ENCODE measurements around the gene INPPL1.

INPPL1 gene

GRCh38 chr11:72233056-72233772 lies 8.6 kb downstream of the INPPL1 start:
- Histone ChIP-seq H3K4me2 (no peak overlapping the region), H3K27me3 (ENCODE audit: insufficient read depth, low read depth) (no peaks in the 10 kb centered on the region), H3K36me3 (ENCODE audit: insufficient read depth) (no peaks in the 10 kb centered on the region), H4K20me1 (ENCODE audit: insufficient read depth) (no peaks in the 10 kb centered on the region), H3K79me2 (ENCODE audit: insufficient read depth, low read depth) (no peaks in the 10 kb centered on the region), H3K27ac (no peak overlapping the region), H3K9ac (no peak overlapping the region), H3K4me1 (ENCODE audit: low read depth, poor library complexity, severe bottlenecking) (no peaks in the 10 kb centered on the region), H3K4me3 (IDR thresholded peaks at IDR 0.05; ENCODE audit: insufficient read depth, low read depth, low read length) (no peak overlapping the region), H2AFZ (ENCODE audit: low read depth) (no peak overlapping the region)
- no peak for TF ChIP-seq CTCF (conservative IDR thresholded peaks at IDR 0.05; ENCODE audit: low read depth, low read length)

- TF ChIP-seq CTCF (conservative IDR thresholded peaks at IDR 0.05; ENCODE audit: low read depth, low read length): no peak
- H3K79me2 ChIP-seq (ENCODE audit: insufficient read depth, low read depth): no peaks in the 10 kb centered on the region
- H3K36me3 ChIP-seq (ENCODE audit: insufficient read depth): no peaks in the 10 kb centered on the region
- H3K4me2 ChIP-seq: no peak overlapping the region
- H3K4me3 ChIP-seq (IDR thresholded peaks at IDR 0.05; ENCODE audit: insufficient read depth, low read depth, low read length): no peak overlapping the region
- H4K20me1 ChIP-seq (ENCODE audit: insufficient read depth): no peaks in the 10 kb centered on the region
- H3K9ac ChIP-seq: no peak overlapping the region
- no peak overlapping the region for H3K27ac ChIP-seq
- H3K27me3 ChIP-seq (ENCODE audit: insufficient read depth, low read depth): no peaks in the 10 kb centered on the region
- no peaks in the 10 kb centered on the region for H3K4me1 ChIP-seq (ENCODE audit: low read depth, poor library complexity, severe bottlenecking)
- no peak overlapping the region for H2AFZ ChIP-seq (ENCODE audit: low read depth)
Observed at GRCh38 chr11:72233773-72234513, 9.4 kb downstream of the INPPL1 start.

GRCh38 chr11:72234514-72234830 lies 9.9 kb downstream of the INPPL1 start:
- H3K27ac ChIP-seq: no peak overlapping the region
- TF ChIP-seq CTCF (conservative IDR thresholded peaks at IDR 0.05; ENCODE audit: low read depth, low read length): no peak
- H3K4me2 ChIP-seq: no peak overlapping the region
- no peak overlapping the region for H2AFZ ChIP-seq (ENCODE audit: low read depth)
- no peaks in the 10 kb centered on the region for H3K36me3 ChIP-seq (ENCODE audit: insufficient read depth)
- no peak overlapping the region for H3K9ac ChIP-seq
- no peaks in the 10 kb centered on the region for H3K27me3 ChIP-seq (ENCODE audit: insufficient read depth, low read depth)
- no peaks in the 10 kb centered on the region for H3K4me1 ChIP-seq (ENCODE audit: low read depth, poor library complexity, severe bottlenecking)
- H4K20me1 ChIP-seq (ENCODE audit: insufficient read depth): no peaks in the 10 kb centered on the region
- H3K4me3 ChIP-seq (IDR thresholded peaks at IDR 0.05; ENCODE audit: insufficient read depth, low read depth, low read length): no peak overlapping the region
- H3K79me2 ChIP-seq (ENCODE audit: insufficient read depth, low read depth): no peaks in the 10 kb centered on the region

- no peaks in the 10 kb centered on the region for H3K79me2 ChIP-seq (ENCODE audit: insufficient read depth, low read depth)
- H4K20me1 ChIP-seq (ENCODE audit: insufficient read depth): no peaks in the 10 kb centered on the region
- no peaks in the 10 kb centered on the region for H3K36me3 ChIP-seq (ENCODE audit: insufficient read depth)
- no peak overlapping the region for H3K27ac ChIP-seq
- no peak overlapping the region for H3K9ac ChIP-seq
- no peak overlapping the region for H3K4me3 ChIP-seq (IDR thresholded peaks at IDR 0.05; ENCODE audit: insufficient read depth, low read depth, low read length)
- no peaks in the 10 kb centered on the region for H3K27me3 ChIP-seq (ENCODE audit: insufficient read depth, low read depth)
- H3K4me1 ChIP-seq (ENCODE audit: low read depth, poor library complexity, severe bottlenecking): no peaks in the 10 kb centered on the region
- no peak overlapping the region for H2AFZ ChIP-seq (ENCODE audit: low read depth)
- no peak for TF ChIP-seq CTCF (conservative IDR thresholded peaks at IDR 0.05; ENCODE audit: low read depth, low read length)
- no peak overlapping the region for H3K4me2 ChIP-seq
Observed at GRCh38 chr11:72234920-72235319, 10.4 kb downstream of the INPPL1 start.
